H7 (cell line): Measurements from ENCODE around the gene ARL4A. TPM values are rescaled to one million over a fixed set of nuclear protein-coding genes. Genes with fewer than 3 reads are reported as not detected.
A peak's percentile ranks its signal among the peaks of the same experiment; 100 is the strongest.
"Not testable (repeated sequence)": the region's sequence is repeated elsewhere in the genome, so short reads cannot be mapped to it uniquely, and the experiment has no call there.

Source experiments
- DNase-seq: peaks from one replicate; pipeline ENCODE4 v3.0.0; 2012
- H3K27me3 ChIP-seq: 2 replicates; pipeline ENCODE4 v1.6.0; 2011; ENCODE audit warnings: mild to moderate bottlenecking, low read length; ENCODE audit not compliant: control insufficient read depth, insufficient read depth
- H3K36me3 ChIP-seq: replicated peaks from 2 replicates; pipeline ENCODE4 v1.5.1; 2011; ENCODE audit warnings: low read length; ENCODE audit not compliant: control insufficient read depth, insufficient read depth
- H3K4me3 ChIP-seq: 2 replicates; pipeline ENCODE4 v1.5.1; 2011; ENCODE audit warnings: low read depth, mild to moderate bottlenecking, control low read depth, low read length, moderate library complexity; ENCODE audit not compliant: insufficient read depth
- total RNA-seq: library from RNA; depleted of rRNA; stranded (reverse); fragments of >200 nt; shearing (Covaris generic); gene quantifications from 2 replicates; pipeline ENCODE4 v1.2.3, GENCODE V29; 2014

Gene ARL4A
- total RNA-seq, 1 experiment from 2014 or later, result 25.3 TPM

DNA sequence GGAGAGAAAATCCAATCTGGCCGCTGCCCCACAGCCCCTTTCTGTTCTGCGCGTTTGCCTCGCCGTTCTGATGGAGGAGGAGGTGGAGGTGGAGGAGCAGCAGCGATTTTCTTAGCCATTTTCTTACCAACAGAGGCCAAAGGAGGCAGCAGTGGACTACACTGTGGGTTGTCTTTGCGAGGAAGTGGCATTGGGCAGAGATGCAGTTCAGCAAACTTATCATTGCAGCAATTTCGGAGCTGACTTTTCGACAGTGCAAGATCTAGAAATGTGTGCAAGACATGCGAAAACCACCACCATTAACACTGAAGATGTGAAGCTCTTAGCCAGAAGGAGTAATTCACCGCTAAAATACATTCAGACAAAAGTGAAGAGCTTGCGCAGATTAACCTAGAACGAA is 1.9 kb upstream of the ARL4A start:
- H3K36me3 ChIP-seq, result no peaks in the 10 kb centered on the region
- DNase-seq, result peak; percentile 69
- H3K4me3 ChIP-seq, result peak overlapping the region; percentile 1; the same call in 1 of the 2 replicates
- no peaks in the 10 kb centered on the region for H3K27me3 ChIP-seq

DNA sequence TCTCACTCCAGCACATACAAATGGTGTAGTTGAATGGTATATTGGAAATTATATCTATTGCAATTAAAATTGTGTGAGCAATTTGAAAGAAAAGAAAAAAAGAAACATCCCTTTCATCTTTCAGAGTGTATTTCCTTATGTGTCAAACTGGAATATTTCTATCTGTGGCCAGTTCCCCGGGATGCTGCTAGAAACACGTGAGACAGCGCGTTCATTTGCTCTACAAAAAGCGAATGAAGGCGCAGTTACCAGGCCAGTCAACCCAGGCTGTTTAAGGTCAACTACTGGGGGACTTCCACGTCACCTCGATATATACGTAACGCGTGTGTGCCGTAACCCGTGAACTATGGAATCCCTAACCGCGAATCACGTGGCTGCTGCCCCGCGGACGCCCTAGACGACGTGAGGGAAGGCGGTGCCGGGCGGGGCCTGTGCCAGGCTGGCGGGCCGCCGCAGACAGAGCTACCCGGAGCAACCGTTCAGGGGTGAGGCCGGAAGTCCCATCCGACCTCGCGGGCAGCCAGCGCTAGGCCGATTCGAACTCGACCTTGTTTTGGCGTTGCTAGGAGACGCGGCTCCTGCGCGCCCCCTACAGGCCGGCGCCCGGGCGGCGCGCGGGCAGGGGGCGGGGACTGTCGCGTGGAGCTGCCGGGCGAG is 1.1 kb upstream of the ARL4A start:
- H3K4me3 ChIP-seq, result peak overlapping the region; percentile 96
- H3K36me3 ChIP-seq, result no peaks in the 10 kb centered on the region; the same call in 1 of the 2 replicates
- DNase-seq, result peak; percentile 91
- H3K27me3 ChIP-seq, result no peaks in the 10 kb centered on the region

DNA sequence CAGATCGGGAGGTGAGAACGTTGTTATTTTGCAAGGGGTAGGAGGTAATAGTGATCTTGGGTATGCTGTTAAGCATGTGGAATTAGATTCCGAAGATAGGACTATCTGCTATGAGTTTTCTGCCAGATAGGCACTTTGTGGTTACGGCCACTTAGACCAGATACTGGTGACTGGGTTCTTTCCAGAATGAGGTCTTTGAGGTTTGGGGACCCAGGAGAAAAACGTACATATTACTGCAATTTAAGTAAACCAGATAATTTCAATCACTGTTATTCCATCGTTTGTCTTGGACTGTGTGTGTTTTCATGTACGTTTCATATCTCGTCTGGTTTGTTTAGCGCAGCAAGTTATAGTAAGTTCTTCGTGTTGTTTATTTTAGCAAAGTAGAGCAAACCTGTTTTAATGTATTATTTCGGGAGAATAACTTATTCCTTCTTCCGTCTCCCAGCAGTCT is 312 bp downstream of the ARL4A start:
- DNase-seq, result no peak
- Histone ChIP-seq H3K27me3 (no peaks in the 10 kb centered on the region), H3K4me3 (peak overlapping the region; percentile 96), H3K36me3 (no peaks in the 10 kb centered on the region; the same call in 1 of the 2 replicates)

DNA sequence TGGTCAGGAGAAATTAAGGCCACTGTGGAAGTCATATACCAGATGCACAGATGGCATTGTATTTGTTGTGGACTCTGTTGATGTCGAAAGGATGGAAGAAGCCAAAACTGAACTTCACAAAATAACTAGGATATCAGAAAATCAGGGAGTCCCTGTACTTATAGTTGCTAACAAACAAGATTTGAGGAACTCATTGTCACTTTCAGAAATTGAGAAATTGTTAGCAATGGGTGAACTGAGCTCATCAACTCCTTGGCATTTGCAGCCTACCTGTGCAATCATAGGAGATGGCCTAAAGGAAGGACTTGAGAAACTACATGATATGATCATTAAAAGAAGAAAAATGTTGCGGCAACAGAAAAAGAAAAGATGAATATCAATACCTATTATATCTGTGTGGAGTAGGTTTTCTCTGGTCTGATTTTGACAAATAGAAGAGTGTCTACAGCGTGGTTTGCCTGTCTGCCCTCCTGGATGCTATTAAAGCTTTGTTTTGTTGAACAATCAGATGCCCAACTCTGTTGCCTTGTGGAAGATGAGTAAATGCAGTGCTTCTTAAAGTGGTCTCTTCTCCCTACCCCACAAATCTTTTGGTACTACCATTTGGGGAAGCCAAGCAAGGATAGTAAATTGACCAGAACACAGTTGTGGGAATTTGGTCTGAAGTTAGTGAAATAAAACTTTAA is 1.2 kb downstream of the ARL4A start:
- H3K27me3 ChIP-seq, DNase-seq, H3K36me3 ChIP-seq: not testable (repeated sequence)
- peak overlapping the region; percentile 23; the same call in 1 of the 2 replicates for H3K4me3 ChIP-seq

DNA sequence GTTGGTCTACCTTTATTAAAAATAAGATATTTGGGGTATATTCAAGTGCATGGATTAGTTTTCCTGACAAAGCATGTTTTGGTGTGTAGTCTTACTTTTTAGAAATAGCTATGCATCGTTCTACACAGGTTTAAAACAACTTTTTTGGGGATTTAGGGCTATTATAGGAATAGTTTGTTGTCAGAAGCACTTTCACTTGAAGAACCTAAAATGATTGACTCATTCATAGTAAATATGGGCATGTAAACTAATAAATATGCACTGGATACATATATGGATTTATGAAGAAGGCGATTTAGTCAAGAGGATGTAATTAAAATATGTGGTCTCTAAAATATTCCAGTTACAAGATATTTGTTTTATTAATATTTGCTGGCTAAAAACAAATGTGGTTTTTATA is 2.0 kb downstream of the ARL4A start:
- no peaks in the 10 kb centered on the region; the same call in 1 of the 2 replicates for H3K36me3 ChIP-seq
- no peaks in the 10 kb centered on the region for H3K27me3 ChIP-seq
- DNase-seq, result no peak
- peak overlapping the region; percentile 23 for H3K4me3 ChIP-seq

DNA sequence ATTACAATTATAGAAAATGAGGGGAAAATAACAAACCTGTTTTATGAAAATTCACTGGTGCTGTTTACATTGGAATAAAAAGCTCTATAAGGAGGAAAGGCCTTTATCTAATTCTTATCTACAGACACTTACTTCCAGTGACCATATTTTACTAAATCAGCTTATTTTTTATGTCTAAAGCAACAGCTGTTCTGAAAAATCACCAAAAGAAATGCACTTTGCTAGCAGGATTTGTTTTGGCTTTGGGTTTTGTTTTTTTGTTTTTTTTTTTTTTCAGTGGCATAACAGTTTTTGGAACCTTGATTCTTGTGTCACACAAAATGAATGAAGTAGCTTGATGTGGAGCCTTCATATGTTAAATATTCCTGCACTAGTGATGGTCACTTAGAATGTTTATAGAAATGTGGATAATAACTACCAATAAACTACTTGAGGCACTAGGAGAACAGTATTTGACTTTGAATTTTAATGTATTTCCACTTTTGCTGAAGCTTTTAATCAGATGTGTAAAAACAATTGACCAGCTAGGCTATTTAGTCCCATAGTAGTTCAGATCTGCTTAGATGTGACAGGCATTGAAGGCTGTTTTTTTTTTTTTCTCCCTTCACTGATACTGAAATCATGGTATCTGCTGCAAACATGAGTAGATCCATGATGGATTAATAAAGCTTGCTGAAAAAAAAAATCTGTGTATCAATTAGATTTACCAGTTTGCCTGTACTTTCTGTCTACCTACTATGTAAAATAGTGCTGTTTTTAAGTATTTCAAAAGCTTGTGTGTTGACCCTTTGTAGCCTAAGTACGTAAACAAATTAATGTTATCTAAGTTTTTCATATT is 2.8 kb downstream of the ARL4A start:
- Histone ChIP-seq H3K27me3 (no peaks in the 10 kb centered on the region), H3K4me3 (peak overlapping the region; percentile 23)

DNA sequence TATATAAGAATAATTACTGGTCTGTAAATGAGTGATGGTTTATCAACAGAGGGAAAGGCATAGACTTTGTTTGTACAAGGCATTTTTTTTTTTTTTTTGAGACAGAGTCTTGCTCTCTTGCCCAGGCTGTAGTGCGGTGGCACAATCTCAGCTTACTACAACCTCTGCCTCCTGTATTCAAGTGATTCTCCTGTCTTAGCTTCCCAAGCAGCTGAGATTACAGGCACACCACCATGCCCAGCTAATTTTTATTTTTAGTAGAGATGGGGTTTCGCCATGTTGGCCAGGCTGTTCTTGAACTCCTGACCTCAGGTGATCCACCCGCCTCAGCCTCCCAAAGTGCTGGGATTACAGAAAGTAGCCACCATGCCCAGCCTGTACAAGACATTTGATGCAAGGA is 4.0 kb downstream of the ARL4A start:
- not testable (repeated sequence) for DNase-seq, H3K27me3 ChIP-seq, H3K4me3 ChIP-seq, H3K36me3 ChIP-seq

More for the DNA sequence above, 2.8 kb downstream of the ARL4A start:
- DNase-seq, result no peak
- no peaks in the 10 kb centered on the region; the same call in 1 of the 2 replicates for H3K36me3 ChIP-seq

DNA sequence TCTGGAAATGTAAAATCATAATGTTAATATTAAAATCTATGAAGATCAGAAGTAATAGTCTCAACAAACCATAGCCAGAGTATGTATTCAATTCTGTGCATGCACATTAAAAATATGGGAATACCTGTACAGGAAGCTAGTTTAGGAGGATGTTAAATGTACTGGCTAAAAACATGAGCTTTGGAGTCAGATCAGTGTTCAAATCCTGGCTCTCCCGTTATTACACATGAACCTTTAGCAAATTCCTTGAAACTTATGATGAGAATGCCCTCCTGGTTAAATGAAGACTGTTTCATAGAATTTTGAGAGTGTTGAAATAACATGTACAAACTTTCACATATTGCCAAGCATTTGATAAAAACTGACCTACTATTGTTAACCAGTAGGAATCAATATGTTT is 4.6 kb downstream of the ARL4A start:
- Histone ChIP-seq H3K4me3 (no peak overlapping the region), H3K36me3 (no peaks in the 10 kb centered on the region; the same call in 1 of the 2 replicates), H3K27me3 (no peaks in the 10 kb centered on the region)
- DNase-seq, result no peak

DNA sequence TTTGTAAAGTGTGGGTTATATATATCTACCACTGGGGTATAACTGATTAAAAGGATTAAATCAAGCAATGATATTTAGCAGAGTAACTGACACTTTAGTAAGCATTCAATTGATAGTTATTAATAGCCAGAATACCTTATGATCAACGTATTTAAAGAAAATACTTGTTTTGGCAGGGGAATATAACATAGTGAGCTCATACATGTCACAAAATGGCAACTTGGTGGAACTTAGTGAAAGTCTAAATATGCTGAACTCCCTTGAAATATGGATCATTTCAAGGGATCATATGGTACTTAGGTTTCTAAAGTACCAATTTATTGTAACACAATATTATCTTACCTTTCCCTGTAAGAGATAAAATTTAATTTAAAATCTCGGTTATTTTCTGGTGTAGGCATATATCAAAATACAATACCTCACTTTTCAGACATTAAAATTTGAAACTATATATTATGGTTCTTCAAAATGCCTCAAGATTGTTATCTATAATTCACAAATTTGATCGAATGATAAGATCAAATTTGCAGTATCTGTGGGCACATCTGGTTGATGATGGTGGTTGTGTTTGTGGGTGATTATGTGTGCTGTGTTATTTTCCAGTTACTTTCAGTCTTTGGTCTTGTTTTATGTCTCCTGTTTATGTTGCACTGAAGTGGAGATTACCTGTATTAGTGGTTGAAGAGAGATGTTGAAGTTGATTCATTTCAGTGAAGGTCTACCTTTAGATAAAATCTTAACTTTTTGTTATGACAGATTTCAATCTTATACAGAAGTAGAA is 5.2 kb downstream of the ARL4A start:
- no peak for DNase-seq
- H3K27me3 ChIP-seq, result no peaks in the 10 kb centered on the region
- H3K4me3 ChIP-seq, result no peak overlapping the region
- H3K36me3 ChIP-seq, result no peaks in the 10 kb centered on the region; the same call in 1 of the 2 replicates

DNA sequence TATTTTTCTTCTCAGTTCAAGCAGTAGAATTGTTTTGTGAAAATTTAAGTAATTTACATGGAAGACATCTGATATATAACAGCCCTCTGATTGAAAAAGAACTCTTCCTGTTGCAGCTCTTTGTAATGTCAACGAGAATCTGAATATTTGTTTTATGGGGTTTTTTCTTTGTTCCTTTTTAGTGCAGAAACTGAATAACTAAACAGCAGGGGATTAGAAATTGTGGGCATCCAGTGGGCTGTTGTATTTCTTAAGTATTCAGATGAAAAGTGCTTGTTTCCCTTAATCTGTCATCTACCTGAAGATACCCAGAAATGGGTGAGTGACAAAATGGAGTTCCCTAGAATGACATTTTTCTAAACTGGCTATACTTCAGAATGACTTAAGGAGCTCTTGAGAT is 7.4 kb downstream of the ARL4A start:
- Histone ChIP-seq H3K27me3 (no peaks in the 10 kb centered on the region), H3K4me3 (no peak overlapping the region), H3K36me3 (no peaks in the 10 kb centered on the region; the same call in 1 of the 2 replicates)
- no peak for DNase-seq

DNA sequence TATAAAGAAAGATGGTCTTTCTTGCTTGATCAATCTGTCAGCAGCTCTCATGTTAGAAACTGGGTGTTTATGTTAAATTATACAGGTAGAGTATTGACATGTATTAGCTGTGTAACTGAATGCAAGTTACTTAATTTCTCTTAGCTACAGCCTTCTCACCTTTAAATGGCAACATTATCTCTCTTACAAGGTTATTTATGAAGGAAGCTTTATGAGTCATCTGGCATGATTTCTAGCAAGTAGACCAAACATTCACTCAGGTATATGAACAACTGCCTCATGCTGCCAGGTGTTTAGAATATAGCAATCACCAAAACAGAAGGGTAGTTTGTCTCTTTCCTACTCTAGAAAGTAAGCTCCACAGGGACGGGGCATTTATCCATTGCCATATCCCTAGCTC is 8.5 kb downstream of the ARL4A start:
- Histone ChIP-seq H3K36me3 (no peaks in the 10 kb centered on the region; the same call in 1 of the 2 replicates), H3K27me3 (no peaks in the 10 kb centered on the region), H3K4me3 (no peak overlapping the region)
- DNase-seq, result no peak

DNA sequence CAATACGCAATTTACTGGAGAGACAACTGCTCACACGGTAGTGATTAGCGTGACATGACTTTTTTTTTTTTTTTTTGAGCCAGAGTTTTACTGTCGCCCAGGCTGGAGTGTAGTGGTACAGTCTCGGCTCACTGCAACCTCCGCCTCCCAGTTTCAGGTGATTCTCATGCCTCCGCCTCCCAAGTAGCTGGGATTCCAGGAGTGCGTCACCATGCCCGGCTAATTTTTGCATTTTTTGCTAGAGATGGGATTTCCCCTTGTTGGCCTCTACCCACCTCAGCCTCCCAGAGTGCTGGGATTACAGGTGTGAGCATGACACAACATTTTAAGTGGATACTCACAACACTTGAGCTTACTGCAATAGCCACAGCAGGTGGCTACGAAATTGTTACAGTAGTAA is 11.9 kb downstream of the ARL4A start:
- Histone ChIP-seq H3K27me3 (no peaks in the 10 kb centered on the region), H3K36me3 (no peaks in the 10 kb centered on the region), H3K4me3 (no peak overlapping the region)
- no peak for DNase-seq

DNA sequence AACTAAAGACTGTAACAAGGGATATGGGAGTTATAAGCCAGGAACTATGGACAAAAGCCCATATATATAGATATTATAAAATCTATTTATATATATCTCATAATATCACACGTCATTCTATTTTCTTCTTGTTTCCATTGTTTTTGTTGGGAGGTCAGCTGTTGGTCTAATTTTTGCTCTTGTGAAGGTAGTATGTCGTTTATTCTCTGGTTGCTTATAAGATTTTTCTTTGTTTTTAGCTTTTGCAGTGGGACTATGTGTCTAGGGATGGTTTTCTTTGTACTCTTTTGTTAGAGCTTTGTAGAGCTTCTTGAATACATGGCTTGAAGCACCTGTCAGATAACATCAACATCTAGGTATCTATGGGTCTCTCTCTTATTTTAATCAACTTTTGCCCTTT is 14.0 kb downstream of the ARL4A start:
- Histone ChIP-seq H3K36me3 (no peaks in the 10 kb centered on the region), H3K4me3 (no peak overlapping the region), H3K27me3 (no peaks in the 10 kb centered on the region)
- DNase-seq, result no peak

DNA sequence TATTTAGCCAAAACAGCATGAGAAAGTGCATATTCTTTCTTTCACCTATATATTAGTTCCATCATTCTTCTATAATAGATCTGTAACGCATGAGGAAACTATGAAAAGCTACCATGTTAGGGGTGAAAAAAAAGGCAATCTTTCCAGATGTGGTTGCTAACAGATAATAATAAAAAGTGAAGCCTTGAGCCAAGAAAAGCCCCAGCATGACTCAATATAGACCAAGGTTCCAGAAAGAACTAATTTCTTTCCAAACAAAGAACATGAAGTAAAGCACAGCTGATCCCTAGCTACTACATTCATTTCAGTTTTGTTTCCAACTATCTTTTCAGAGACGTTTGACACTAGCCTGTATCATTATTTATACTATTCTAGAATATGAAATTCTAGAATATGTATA is 16.4 kb downstream of the ARL4A start:
- Histone ChIP-seq H3K27me3 (no peaks in the 10 kb centered on the region), H3K36me3 (no peaks in the 10 kb centered on the region), H3K4me3 (no peak overlapping the region)
- no peak for DNase-seq
